AG09309 (cell line): ENCODE measurements around the gene GRID1.

Experiments
- DNase-seq: peaks from one replicate; pipeline ENCODE4 v3.0.0-alpha.2; 2010; ENCODE audit warnings: low read depth
- H3K4me3 ChIP-seq: 2 replicates; pipeline ENCODE4 v1.5.1; 2011; ENCODE audit warnings: mild to moderate bottlenecking, low read depth, low read length, moderate library complexity; ENCODE audit not compliant: control insufficient read depth
- CTCF ChIP-seq: IDR thresholded peaks from 2 replicates; pipeline ENCODE4 v1.5.1; 2011; ENCODE audit warnings: mild to moderate bottlenecking, low read depth, low read length, inconsistent platforms; ENCODE audit not compliant: insufficient read depth, control insufficient read depth; ENCODE audit errors: missing control alignments

The GRID1 gene

GRCh38 chr10:85635650-85636049 is 730.9 kb downstream of the GRID1 start:
- DNase-seq, result no peak
- H3K4me3 ChIP-seq, result no peak overlapping the region
- TF ChIP-seq CTCF, result no peak

GRCh38 chr10:85624511-85624910 is 742.1 kb downstream of the GRID1 start:
- H3K4me3 ChIP-seq, result no peak overlapping the region
- TF ChIP-seq CTCF, result no peak
- no peak for DNase-seq

GRCh38 chr10:85623758-85624157 is 742.8 kb downstream of the GRID1 start:
- H3K4me3 ChIP-seq, result no peak overlapping the region
- no peak for TF ChIP-seq CTCF
- DNase-seq, result no peak

- DNase-seq, result no peak
- no peak overlapping the region for H3K4me3 ChIP-seq
- TF ChIP-seq CTCF, result no peak
Observed at GRCh38 chr10:85623342-85623741, 743.3 kb downstream of the GRID1 start.

GRCh38 chr10:85622425-85622824 is 744.2 kb downstream of the GRID1 start:
- TF ChIP-seq CTCF, result no peak
- no peak for DNase-seq
- no peak overlapping the region for H3K4me3 ChIP-seq

DNA sequence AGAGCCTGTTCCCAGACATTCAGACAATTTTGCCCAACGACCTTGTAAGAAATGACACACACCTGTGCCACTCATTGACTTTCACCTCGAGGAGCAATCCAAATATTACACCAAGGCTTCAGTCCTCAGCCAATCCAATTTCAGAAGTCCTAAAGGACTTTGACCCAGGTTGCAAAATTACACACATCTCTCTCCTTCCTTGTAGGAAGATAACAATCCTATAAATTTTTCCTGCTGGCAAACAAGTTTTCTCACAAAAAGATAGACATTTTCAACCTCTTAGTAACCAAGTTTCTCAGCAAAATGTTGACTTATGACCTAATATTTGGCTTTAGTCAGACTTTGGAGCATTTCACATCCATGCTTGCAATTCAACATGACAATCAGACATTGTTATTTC is 745.0 kb downstream of the GRID1 start:
- TF ChIP-seq CTCF, result no peak
- H3K4me3 ChIP-seq, result no peak overlapping the region
- no peak for DNase-seq

DNA sequence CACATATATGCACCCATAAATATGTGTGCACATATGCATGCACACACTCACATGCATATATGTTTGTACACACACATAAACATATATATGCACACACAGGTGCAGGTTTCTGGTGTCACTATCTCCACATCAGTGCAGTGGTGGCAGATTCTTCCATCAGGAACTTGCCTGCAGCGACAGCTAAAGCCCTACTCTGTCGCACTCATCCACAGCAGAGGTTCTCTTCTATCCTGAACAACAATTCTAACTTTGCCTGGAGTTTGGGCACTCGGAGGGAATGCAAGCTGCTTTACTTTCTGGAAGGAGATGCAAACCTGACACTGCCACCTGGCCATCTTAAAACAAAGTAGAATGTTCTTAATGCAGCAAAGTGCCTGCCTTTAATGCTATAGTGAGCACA is 745.8 kb downstream of the GRID1 start:
- no peak overlapping the region for H3K4me3 ChIP-seq
- TF ChIP-seq CTCF, result no peak
- DNase-seq, result no peak
